HG03064 (cell line): ENCODE measurements around the gene KCNQ5.

Source experiments
- ATAC-seq: cut with Tn5 transposase; IDR thresholded peaks from one replicate; pipeline ENCODE4 v1.9.1; 2021; ENCODE audit warnings: low read depth; ENCODE audit not compliant: unreplicated experiment

Gene KCNQ5

DNA sequence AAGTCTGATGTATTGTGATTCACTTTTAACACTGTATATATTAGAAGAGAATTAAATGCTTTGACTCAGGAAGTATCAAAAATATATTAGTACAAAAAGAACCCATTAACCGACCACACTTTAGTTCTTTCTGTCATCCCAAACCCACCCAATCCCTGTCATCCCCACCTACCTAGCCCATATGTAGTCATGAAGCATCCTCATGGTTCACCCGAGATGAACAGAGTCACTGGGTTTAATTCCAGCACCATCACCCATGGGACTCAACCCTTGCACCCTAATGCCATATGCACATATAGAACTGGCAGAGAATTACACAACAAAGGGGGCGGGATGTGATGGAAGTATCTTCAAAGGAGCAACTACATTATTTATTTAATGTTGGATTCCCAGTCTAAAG lies 462.0 kb downstream of the KCNQ5 start:
- no peak for ATAC-seq

DNA sequence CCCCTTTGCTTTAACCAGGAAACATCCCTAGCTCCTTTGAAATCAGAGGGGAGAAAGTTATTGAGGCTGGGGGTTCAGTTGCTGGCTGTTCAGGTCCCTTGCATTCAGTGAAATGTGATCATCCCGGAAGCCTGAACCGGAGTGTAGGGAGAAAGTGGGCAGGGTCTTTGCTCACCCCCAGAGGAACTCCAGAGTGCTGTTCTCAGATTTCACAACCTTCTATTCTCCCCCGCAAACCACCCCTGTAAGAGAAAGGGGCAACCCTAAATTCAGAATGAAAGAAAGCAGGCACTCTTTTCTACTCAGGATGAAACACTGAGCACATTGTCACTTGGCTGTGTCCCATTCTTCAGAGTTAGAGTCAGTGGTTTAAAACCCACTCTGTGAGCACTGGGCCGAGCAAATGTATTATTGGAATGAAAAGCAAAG lies 463.6 kb downstream of the KCNQ5 start:
- ATAC-seq: no peak

DNA sequence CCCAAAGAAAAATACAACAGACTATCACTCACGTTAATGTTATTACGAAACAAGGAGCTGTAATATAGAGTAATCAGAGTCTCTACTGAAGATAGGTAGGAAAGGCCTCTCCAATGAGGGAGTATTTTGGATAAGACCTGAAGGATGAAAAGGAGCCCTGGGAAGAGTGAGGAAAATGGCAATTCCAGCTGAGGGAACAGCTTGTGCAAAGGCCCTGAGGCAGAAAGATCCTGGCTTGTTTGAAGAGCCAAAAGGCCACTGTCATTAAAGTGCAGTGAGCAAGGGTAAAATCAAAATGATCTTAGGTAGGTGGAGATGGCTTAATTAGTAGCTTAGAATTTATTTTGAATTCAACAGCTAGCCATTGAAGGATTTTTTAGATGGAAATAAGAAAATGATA lies 464.9 kb downstream of the KCNQ5 start:
- ATAC-seq: no peak

DNA sequence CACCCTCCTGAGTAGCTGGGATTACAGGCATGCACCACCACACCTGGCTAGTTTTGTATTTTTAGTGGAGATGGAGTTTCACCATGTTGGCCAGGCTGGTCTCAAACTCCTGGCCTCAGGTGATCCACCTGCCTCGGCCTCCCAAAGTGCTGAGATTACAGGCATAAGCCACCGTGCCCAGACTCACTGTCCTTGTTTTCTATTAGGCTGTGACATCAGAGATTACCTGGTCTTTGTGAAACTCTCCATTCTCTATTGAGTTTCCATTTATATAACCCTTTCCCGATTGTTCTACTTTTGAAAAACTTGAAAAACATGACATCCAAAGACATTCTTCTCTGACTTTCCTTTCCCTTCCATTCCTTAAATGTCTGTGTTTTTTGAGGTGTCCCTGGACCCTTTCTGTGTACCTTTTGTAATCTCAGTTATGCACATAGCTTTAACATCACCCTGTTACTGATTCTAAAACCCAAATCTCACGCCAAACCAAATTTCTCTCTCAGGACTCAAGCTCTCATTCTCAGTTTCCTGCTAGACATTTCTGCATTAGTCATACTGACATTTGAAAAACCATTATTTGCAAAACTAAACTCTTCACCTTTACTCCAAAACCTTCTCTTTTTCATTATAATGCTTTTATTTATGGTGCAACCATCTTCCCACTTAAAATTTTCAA lies 466.4 kb downstream of the KCNQ5 start:
- peak; percentile 88 for ATAC-seq

DNA sequence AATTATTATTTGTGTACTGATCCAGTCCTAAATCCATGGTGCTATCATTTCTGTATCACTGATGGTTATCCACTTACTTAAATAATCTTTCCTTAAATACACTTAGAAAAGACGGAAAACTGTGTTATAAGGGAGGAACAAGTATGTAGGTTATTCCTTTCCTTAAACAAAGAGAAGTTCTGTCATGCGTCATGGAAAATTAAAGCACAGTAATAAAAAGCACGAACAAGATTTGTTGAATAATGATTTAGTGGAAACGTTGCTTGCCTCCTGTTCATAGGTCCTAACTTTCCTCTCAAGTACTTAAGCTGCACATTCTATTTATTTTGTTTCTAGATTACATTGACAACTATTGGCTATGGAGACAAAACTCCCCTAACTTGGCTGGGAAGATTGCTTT lies 483.1 kb downstream of the KCNQ5 start:
- ATAC-seq: no peak

DNA sequence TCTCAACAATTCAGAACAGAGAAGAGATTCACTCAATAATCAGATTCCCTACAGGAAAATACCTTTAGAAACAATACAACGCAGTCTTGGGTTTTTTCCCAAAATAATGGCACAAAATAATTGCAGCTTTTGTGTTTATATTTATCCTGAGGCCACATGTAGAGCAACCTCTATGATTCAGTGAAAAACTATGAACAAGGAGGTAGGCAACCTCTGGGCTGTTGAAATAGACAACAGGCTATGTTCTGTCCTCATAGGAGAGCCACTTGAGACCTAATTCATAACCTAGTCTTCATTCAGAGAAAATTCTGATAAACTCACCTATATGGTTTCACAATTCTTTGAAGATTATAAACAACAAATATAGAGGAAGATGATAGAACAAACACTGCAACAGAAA lies 485.2 kb downstream of the KCNQ5 start:
- ATAC-seq: no peak

DNA sequence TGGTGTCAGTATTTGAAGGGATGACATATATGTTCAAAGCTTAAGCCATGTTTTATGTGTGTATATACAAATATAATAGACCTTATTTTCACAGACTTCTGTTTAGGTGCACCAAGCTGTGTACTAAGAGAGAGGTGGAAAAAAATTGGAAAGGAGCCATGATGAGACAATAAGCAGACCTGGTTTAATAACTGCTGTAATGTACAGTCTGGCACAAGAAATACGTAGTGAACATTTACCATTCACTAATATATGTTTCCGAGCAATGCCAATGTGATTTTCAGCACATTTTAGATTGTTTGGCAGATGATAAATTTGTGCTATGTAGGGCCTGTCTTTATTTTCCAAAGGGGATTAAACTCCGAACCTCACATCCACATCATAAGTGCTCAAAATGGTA lies 487.1 kb downstream of the KCNQ5 start:
- no peak for ATAC-seq

DNA sequence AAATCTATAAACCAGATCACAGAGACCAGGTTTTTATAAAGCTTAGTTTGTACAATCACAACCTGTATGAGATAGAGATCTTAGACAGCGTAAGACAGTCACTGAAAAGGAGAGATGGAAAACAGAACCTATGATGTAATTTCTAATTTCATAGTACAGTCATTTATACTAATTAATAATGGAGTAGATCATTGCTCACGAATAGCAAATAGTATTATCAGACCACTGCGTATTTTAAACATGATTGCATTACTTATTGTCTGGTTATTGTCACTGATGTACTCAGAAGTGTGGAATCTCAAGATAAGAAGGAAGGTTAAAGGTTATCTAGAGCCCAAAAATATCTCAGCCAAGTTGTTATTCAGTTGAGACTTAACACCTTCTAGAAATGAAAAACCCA lies 487.8 kb downstream of the KCNQ5 start:
- ATAC-seq: no peak

DNA sequence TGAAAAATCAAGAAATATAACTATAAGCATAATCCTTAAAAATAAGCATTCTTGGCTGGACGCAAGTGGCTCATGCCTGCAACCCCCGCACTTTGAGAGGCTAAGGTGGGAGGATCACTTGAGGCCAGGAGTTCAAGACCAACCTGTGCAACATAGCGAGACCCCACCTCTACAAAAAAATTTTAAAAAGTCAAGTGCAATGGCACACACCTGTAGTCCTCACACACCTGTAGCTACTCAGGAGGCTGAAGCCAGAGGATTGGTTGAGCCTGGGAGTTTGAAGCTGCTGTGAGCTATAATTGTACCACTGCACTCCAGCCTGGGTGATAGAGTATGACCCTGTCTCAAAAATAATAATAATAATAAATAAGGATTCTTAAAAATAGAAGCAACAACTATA lies 494.5 kb downstream of the KCNQ5 start:
- ATAC-seq: no peak

DNA sequence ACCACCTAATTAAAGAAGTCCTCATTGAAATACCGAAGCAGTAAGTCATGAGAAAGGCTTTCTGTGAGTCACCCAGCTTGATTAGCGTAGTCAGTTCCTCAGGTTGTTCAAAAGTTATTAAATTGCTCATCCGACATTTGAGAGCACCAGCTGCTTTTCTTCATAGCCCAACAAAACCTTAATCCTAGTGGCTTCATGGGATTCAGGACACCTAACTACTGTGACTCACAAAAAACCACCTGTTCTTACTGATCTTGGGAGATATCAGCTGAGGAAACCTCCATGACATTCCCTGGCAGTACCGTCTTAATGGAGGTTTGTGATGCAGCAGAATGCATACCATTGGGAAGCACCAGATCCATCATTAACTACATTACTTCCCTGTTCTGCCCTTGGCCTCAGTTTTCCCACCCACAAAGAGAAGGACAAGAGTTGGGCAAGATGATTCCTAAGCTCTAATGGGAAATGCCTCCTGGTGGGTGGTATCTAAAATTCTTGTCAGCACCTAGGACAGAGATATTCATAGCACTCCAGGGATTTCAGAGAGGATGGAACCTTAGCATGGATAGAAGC lies 499.6 kb downstream of the KCNQ5 start:
- no peak for ATAC-seq

DNA sequence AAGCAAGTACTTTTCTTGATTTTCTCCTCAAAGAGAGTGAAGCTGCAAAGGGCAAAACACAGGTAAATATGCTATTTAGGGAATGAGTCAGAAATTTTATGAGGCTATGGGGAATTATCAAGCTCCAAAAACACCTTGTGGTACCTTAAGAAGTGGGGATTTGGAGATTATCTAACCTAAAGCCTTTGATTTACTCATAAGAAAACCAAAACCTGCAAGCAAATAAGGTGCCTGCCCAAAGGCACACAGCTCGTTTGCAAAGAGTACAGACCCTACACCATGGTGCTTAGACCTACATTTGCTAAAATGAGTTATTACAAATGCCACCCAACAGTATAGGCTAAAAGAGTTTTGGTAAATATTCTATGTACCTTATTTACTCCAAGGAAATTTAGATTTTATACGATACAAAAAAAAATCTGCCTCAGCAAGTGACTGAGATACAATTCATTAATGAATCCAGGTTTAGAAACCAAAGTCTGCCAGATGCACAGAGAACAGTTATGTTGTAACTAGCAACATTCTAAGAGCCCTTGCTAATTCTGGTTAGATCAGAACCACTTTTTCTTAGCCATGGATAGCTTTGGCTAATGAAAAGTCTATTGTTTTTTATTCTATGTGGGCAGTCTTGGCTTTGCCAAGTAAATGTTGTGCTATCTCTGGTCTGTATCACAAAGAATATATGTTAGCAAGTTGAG lies 501.9 kb downstream of the KCNQ5 start:
- ATAC-seq: peak; percentile 88

DNA sequence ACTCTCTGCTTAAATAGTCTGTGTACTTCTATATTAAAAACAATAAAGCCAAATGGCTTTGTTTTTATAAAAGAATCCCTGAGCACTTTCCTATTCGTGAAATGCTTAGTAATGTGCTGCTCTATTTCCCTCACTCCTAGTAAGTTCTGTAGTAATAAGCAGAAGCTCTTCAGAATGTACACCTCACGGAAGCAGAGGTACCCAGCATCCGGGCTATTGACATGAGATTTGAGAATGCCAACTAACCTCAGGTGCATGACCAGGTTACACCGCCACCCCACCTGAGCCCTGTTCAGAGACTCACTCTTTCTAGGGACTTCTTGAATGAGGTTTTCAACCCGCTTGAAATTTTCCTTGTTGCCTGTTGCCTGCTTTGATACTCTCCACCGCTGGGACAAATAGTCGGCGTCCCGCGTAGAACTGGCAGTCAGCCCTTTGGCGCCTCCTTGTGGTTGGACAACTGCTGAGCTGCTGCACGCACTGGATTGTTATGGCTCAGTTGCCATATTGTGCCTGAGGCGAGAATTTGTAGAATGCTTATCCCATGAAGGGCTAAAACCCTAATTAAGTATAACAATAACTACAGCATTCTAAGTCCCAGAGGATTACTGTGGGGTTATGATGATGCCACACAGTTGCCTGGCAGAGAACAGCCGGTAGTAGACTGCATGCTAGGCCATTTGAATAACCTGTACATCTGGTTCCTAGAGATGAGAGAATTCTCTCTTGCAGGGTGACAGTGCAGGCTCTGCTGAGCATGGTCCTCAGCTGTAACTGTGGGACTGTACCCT lies 508.0 kb downstream of the KCNQ5 start:
- ATAC-seq: peak; percentile 91

DNA sequence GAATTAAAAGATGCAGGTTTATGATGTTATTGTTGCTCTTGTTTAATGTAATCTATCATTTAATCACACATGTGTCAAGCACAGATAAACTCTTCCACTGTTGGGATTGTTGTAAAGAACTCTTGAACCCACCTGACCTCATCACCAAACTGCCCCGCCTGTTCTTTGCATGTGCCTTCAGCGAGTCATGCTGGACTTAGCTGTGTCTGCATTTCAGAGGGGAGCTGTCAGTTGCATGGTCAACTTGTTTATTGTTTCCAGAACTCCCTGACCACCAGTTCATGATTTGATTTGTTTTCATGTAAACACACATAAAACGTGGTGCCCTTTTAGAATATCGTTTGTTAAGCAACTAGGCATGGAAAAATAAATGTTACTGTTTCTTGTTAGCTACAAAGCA lies 509.8 kb downstream of the KCNQ5 start:
- ATAC-seq: no peak

DNA sequence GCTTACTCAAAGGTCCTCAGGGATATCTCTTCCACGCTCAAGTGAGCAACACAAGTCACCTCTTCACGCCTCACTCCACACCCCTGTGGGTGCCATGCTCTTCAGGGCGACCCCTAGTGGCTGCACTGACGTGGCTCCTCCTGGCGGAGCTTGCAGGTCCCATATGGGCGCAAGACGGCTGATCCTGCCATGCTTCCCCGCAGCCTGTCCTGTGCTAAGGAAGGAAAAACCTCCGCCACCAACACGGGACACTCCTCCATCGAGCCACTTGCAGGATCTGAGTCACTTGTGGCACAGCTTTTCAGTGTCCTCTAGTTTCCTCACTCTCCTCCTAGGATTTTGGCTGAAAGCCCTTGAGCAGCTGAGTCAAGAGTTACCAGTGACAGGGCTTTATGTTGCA lies 512.7 kb downstream of the KCNQ5 start:
- no peak for ATAC-seq

DNA sequence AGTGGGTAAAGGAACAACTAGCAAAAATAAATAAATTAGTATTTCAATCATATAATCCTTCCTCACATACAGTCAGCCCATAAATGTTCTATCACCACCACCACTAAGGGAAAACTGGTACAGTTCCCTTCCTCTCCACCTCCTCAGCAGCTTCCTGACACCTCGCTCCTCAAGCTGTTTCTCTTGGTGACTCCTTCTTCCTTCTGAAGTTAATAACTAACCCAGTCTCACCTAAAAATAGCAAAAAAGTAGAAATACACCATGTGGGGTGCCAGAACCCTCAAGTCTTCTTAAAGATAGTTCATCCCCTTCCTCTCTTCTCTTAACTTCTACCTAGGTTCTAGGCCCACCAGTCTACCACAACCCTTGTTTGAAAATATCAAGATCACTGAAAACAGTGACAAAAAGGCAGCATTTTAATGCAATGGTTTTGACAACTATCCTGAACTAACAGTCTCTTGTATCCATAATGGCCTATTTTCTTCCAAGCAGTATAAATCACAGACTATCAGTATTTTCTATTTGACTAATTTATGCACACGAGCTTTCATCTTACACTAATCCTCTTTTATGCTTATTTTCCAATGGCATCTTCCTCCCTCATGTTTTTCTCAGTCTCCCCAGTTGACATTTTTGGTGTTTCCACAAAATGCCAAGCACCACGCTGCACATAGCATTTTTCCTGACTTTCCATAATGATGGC lies 518.0 kb downstream of the KCNQ5 start:
- ATAC-seq: no peak

DNA sequence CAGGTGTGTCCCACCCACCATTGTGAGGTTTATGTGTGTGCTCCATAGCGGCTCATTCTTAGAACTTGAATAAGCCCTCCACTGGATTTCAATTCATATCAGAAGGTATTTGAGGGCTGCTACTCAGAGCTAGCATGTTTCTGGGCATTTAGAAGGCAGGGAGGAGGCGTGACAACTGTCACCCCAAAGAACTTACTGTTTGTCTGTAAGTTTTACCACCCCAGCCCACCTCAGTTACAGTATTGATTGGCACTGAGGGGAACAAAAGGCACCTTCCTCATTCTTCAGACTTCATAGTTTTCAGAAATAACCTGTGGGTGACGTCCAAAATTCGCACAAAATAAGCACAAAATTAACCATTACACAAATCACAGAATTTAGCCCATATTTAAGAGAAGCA lies 521.7 kb downstream of the KCNQ5 start:
- ATAC-seq: no peak

DNA sequence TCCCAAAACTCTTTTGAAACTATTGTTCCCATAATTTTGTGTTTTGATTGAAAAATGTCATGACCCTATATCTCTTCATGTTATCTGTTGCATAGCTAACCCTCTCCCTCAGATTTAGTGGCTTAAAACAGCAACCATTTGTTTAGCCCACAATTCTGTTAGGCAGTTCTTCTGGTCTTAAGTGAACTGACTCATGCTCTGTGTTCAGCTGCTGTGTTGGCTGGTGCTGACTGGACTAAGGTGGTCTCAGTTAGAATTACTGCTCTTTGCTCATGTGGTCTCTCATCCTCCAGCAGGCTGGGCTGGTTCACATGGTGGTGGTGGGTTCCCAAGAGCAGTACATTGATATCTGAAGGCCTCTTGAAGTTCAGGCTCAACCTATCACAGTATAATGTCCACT lies 522.7 kb downstream of the KCNQ5 start:
- no peak for ATAC-seq

DNA sequence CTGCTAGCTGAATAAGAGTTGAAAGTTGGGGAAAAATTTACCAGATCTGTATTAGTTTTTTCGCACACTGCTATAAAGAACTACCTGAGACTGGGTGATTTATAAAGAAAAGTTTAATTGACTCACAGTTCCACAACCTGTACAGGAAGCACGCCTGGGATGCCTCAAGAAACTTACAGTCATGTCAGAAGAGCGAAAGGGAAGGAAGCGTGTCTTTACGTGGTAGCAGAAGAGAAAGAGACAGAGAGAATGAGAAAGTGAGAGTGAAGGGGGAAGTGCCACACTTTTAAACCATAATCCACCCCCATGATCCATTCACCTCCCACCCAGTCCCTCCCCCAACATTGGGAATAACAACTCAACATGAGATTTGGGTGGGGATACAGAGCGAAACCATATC lies 523.8 kb downstream of the KCNQ5 start:
- ATAC-seq: no peak

DNA sequence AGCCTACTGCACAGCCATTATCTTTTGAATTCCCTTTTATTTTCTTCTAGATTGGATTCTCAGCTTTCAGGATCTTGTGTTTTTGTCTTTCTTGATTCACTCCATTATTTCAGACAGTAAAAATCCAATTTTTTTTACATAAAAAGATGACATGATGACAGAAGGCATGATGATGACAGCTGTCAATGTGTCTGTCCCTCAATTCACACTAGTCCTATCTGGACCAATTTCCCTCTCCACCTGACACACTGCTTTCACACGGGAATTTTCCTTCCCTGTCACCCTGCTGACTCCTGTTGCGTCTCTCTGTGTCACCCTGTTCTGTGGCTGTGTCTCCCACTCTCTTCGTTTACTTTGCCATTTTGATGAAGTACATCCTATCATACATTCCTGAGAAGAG lies 529.9 kb downstream of the KCNQ5 start:
- ATAC-seq: no peak

DNA sequence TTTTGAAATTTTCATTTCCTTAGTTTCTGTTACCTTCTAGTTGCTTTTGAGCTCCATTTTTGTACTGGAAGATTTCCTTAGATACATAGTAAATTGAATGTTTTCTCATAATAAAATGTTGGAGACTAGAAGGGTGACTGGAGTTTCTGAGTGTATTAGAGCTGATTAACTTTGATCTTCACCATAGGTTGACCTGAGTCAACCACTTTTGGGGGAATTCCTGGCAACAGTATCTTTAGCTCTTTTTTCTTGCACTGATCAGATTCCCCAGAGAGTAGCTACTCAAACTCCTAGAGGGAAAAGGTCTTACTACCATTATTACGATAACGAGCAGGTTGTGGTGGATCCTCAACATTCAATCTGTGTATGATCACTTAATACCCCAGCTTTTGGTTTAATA lies 530.7 kb downstream of the KCNQ5 start:
- no peak for ATAC-seq
